ENCODE results near the gene ZNF622.

The ZNF622 gene

GRCh38 chr5:16465544-16466432 is at the start of gene ZNF622:
Gene ZNF622 (minus strand): TSS chr5:16465800. CDS start chr5:16465665, 135 bp downstream.
- in situ Hi-C loops (cut with HindIII; ENCODE audit: low sequenced_read_pairs) = loop anchor here (25.0 kb wide), 1 partner anchor 722 kb away; no protein-coding TSS in a partner anchor

- in situ Hi-C loops (cut with HindIII; ENCODE audit: low sequenced_read_pairs) = no loop called here
Observed at GRCh38 chr5:16510098-16510497, 44.5 kb upstream of the ZNF622 start.

GRCh38 chr5:16508730-16509531 is 43.3 kb upstream of the ZNF622 start:
- in situ Hi-C loops (cut with HindIII; ENCODE audit: low sequenced_read_pairs) = no loop called here

GRCh38 chr5:16507716-16508115 is 42.1 kb upstream of the ZNF622 start:
- in situ Hi-C loops (cut with HindIII; ENCODE audit: low sequenced_read_pairs) = no loop called here

GRCh38 chr5:16505904-16506303 is 40.3 kb upstream of the ZNF622 start:
- in situ Hi-C loops (cut with HindIII; ENCODE audit: low sequenced_read_pairs) = no loop called here

GRCh38 chr5:16505140-16505891 is 39.7 kb upstream of the ZNF622 start:
- in situ Hi-C loops (cut with HindIII; ENCODE audit: low sequenced_read_pairs) = no loop called here

- in situ Hi-C loops (cut with HindIII; ENCODE audit: low sequenced_read_pairs) = no loop called here
Observed at GRCh38 chr5:16504571-16504970, 39.0 kb upstream of the ZNF622 start.

GRCh38 chr5:16502866-16503265 is 37.3 kb upstream of the ZNF622 start:
- in situ Hi-C loops (cut with HindIII; ENCODE audit: low sequenced_read_pairs) = no loop called here

- in situ Hi-C loops (cut with HindIII; ENCODE audit: low sequenced_read_pairs) = no loop called here
Observed at GRCh38 chr5:16500024-16500423, 34.4 kb upstream of the ZNF622 start.

GRCh38 chr5:16497546-16497945 is 31.9 kb upstream of the ZNF622 start:
- in situ Hi-C loops (cut with HindIII; ENCODE audit: low sequenced_read_pairs) = no loop called here

GRCh38 chr5:16493261-16493660 is 27.7 kb upstream of the ZNF622 start:
- in situ Hi-C loops (cut with HindIII; ENCODE audit: low sequenced_read_pairs) = no loop called here

- in situ Hi-C loops (cut with HindIII; ENCODE audit: low sequenced_read_pairs) = no loop called here
Observed at GRCh38 chr5:16492398-16493140, 27.0 kb upstream of the ZNF622 start.

GRCh38 chr5:16490911-16491310 is 25.3 kb upstream of the ZNF622 start:
- in situ Hi-C loops (cut with HindIII; ENCODE audit: low sequenced_read_pairs) = no loop called here

- in situ Hi-C loops (cut with HindIII; ENCODE audit: low sequenced_read_pairs) = no loop called here
Observed at GRCh38 chr5:16489322-16489791, 23.8 kb upstream of the ZNF622 start.

- in situ Hi-C loops (cut with HindIII; ENCODE audit: low sequenced_read_pairs) = no loop called here
Observed at GRCh38 chr5:16487456-16487855, 21.9 kb upstream of the ZNF622 start.

GRCh38 chr5:16486711-16487111 is 21.1 kb upstream of the ZNF622 start:
- in situ Hi-C loops (cut with HindIII; ENCODE audit: low sequenced_read_pairs) = no loop called here

GRCh38 chr5:16485656-16486055 is 20.1 kb upstream of the ZNF622 start:
- in situ Hi-C loops (cut with HindIII; ENCODE audit: low sequenced_read_pairs) = no loop called here

- in situ Hi-C loops (cut with HindIII; ENCODE audit: low sequenced_read_pairs) = no loop called here
Observed at GRCh38 chr5:16484081-16484480, 18.5 kb upstream of the ZNF622 start.

GRCh38 chr5:16483361-16483760 is 17.8 kb upstream of the ZNF622 start:
- in situ Hi-C loops (cut with HindIII; ENCODE audit: low sequenced_read_pairs) = no loop called here

GRCh38 chr5:16482891-16483290 is 17.3 kb upstream of the ZNF622 start:
- in situ Hi-C loops (cut with HindIII; ENCODE audit: low sequenced_read_pairs) = no loop called here
